ENCODE results near the gene NUAK1.

DNA sequence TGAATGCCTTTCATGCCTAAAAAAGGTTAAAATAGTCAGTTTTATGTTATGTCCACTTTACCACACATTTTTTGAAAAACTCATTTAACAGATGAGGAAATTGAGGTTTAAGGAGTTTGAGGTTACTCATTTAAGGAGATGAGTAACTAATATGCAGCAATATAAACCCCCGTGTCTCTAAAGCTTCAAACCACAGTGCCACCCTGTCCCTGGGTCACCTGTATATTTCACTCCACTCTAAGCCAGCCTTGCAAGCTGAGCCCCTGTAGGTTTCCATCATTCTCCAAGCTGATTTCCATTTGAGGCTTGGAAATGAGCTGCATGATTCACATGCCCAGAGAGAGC, 64.4 kb downstream of the NUAK1 start:
- TF ChIP-seq CTCF (conservative IDR thresholded peaks at IDR 0.05; ENCODE audit: low read length), result no peak
- no peak for TF ChIP-seq EZH2phosphoT487 (IDR thresholded peaks at IDR 0.05; ENCODE audit: borderline replicate concordance, low read depth, low read length)
